Measurements from ENCODE around the gene LIN7A. TPM values are rescaled to one million over a fixed set of nuclear protein-coding genes. Genes with fewer than 3 reads are reported as not detected.

LIN7A gene
- total RNA-seq, 8 experiments from 2014 or later: 2.1 to 50.7 (median 33.0) TPM

DNA sequence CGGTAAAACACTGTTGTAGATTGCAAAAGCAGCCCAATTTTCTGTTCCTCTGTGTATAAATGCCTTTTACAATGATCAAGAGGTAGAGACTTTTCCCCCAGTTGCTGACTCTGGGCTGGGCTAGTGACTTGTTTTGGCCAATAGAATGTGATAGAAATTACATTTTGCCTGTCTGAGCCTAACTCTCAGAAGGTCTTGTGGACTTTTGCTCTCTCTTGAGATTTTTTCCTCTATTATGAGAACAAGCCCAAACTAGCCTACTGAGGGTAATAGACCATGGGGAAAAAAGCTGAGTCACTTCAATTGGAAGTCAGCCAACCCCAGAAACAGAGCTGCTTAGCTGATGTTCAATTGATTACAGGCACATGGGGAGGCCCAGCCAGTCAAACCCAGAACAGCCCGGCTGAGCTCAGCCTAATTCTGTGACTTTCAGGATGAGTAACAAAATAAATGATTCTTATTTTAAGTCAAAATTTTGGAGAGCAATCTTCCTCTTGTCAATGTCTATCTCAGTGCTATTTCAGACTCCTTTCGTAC lies 159.7 kb downstream of the LIN7A start:
- Histone ChIP-seq H3K4me3 (no peak overlapping the region), H3K4me1 (replicated peaks in 1 of 2) (peaks cover 3 to 11% of the 10 kb centered on the region in 2 donors), H3K27ac (peak overlapping the region in 1 of 2 donors; percentile 74)
- ATAC-seq (replicated peaks in 6 of 8): peak; percentile 62 to 98 (median 96)
- WGBS, 10 experiments: 17 to 100% (median 78%) methylated on average over 1 to 3 of the region's 3 CpGs
- in situ Hi-C loops (cut with MboI; ENCODE audit: low pct_unique_long_range_greater_than_20kb in 2 of 9, low sequenced_read_pairs in 9 of 9, unreplicated experiment in 9 of 9): no loop called here

DNA sequence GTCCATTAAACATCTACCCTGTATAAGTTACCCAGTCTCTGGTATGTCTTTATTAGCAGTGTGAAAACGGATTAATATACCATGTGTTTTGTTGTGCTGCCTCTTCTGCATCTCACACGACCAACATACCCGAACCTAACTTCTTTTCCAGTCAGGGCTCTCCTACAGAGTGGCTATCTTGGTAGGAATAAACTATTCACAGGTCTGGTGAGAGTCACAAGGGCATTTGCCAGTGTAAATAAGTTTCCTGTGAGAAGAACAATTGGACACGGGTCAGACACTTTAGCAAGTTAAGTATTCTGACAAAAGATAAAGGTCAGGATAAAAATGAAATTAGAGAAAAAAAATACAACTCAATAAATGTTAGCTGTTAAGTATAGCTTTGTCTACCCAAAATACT lies 160.1 kb downstream of the LIN7A start:
- 62 to 94% (median 85%) methylated on average over 2 to 4 of the region's 4 CpGs for WGBS, 10 experiments
- Histone ChIP-seq H3K27ac (peak overlapping the region in 1 of 2 donors; percentile 74), H3K4me3 (no peak overlapping the region), H3K4me1 (replicated peaks in 1 of 2) (peaks cover 3 to 11% of the 10 kb centered on the region in 2 donors)
- in situ Hi-C loops (cut with MboI; ENCODE audit: low pct_unique_long_range_greater_than_20kb in 2 of 9, low sequenced_read_pairs in 9 of 9, unreplicated experiment in 9 of 9): no loop called here
- peak in 1 of 8 experiments; percentile 40 for ATAC-seq (replicated peaks in 6 of 8)

DNA sequence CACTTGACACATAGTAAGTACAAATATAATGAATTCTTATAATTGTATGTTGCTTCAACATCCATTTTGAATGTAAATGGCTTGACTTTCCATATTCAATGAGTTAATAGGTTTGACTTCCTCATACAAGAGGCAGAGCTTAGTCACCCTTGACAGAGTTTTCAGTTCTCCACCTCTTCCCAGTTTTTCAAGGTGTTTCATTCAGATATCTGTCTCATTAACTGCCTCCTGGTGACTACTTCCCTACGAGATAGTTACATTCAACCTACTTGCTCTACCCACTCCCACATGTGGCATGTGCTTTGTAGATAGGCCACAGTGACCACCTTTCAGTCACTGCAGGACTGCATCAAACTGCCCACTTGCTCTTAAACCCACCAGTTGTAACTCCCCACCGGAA lies 161.0 kb downstream of the LIN7A start:
- in situ Hi-C loops (cut with MboI; ENCODE audit: low pct_unique_long_range_greater_than_20kb in 2 of 9, low sequenced_read_pairs in 9 of 9, unreplicated experiment in 9 of 9): no loop called here
- no peak overlapping the region for H3K4me3 ChIP-seq
- H3K4me1 ChIP-seq (replicated peaks in 1 of 2): peaks cover 3 to 11% of the 10 kb centered on the region in 2 donors
- ATAC-seq (replicated peaks in 6 of 8): peak in 1 of 8 experiments; percentile 10
- H3K27ac ChIP-seq: no peak overlapping the region
- WGBS, 10 experiments: 50 to 100% (median 97%) methylated on average over 1 to 2 of the region's 2 CpGs; no CpG with 5 or more reads in 2 of the 10 experiments

DNA sequence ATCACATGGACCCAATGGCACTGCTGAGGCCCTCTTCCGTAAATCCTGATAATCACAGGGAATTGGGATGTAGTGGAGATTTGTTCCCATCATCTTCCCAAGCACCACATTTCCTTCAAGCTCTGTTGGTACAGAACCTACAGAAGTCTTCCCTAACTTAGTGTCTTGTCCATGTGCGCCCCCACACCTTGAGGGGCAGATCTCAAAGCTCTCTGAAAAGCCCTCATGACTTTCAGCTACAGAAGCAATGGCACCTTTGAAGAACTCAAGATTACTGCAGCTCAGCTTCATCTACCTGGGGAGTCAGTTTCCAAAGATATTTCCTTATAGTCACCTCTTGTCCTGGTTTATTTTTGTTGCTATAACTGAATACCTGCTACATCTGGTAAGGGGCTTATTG lies 166.8 kb downstream of the LIN7A start:
- WGBS, 10 experiments: 67 to 100% (median 90%) methylated on average over 1 to 2 of the region's 2 CpGs; no CpG with 5 or more reads in 2 of the 10 experiments
- Histone ChIP-seq H3K4me3 (no peak overlapping the region), H3K27ac (no peak overlapping the region), H3K4me1 (replicated peaks in 1 of 2) (peaks cover 0 to 24% of the 10 kb centered on the region in 2 donors)
- in situ Hi-C loops (cut with MboI; ENCODE audit: low pct_unique_long_range_greater_than_20kb in 2 of 9, low sequenced_read_pairs in 9 of 9, unreplicated experiment in 9 of 9): loop anchor here in 2 of 9 experiments (25.0 kb wide), 1 partner anchor 359 kb away; no protein-coding TSS in a partner anchor
- ATAC-seq (replicated peaks in 6 of 8): no peak

DNA sequence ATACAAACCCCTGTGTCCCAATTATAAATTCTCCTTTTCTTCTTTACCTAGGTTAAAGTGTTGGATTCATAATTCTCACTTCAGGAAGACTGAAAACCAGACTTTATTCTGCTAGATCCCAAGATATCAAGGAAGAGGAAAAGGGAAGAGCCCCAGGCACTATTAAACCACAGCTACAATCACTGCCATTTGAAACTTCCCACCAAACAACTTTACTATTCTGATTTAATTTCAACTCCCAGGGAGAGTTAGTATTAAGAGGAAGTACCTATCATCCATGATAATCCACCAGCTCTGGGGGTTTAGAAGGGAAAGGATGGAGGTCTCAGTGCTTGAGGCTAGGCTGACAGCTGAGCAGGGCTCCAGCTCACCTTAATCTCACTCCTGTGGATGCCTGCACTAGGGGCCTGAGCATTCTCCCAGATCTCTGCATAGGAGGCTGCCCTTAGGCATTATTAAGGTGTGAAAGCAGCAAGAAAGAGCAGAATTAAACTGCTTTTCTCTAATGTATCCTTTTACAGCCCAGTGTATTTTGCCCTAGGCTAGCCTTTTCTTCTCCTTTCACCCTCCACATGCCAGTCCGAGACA lies 168.1 kb downstream of the LIN7A start:
- no peak for ATAC-seq (replicated peaks in 6 of 8)

DNA sequence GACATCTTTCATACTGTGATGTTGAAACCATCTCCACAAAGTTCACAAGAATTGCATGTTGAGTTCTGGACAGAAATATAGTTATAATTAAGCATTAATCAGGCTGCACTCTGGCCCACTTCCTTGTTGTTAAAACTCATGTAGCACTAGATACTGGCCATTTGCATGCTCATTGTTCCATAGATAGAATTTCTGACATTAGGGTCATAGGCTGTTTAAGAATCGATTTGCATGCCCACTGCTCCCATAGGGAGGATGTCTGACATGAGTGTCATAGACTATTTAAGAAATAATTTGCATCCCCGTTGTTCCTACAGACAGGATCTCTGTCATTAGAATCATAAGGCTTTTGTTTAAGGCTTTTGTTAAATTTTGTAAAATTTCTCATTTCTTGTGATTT lies 170.8 kb downstream of the LIN7A start:
- in situ Hi-C loops (cut with MboI; ENCODE audit: low pct_unique_long_range_greater_than_20kb in 2 of 9, low sequenced_read_pairs in 9 of 9, unreplicated experiment in 9 of 9): loop anchor here in 3 of 9 experiments (10.0 to 25.0 kb wide), 2 partner anchors 292 to 355 kb away; no protein-coding TSS in a partner anchor
- 23 to 73% (median 57%) methylated on average over 1 to 2 of the region's 2 CpGs; no CpG with 5 or more reads in 2 of the 10 experiments for WGBS, 10 experiments

More for the DNA sequence above, 168.1 kb downstream of the LIN7A start:
- Histone ChIP-seq H3K4me3 (no peak overlapping the region), H3K27ac (no peak overlapping the region), H3K4me1 (replicated peaks in 1 of 2) (peaks cover 0 to 25% of the 10 kb centered on the region in 2 donors)
- 67 to 100% (median 86%) methylated on average over 1 of the region's 1 CpG; no CpG with 5 or more reads in 5 of the 10 experiments for WGBS, 10 experiments
- in situ Hi-C loops (cut with MboI; ENCODE audit: low pct_unique_long_range_greater_than_20kb in 2 of 9, low sequenced_read_pairs in 9 of 9, unreplicated experiment in 9 of 9): loop anchor here in 3 of 9 experiments (10.0 to 25.0 kb wide), 2 partner anchors 295 to 357 kb away; no protein-coding TSS in a partner anchor

DNA sequence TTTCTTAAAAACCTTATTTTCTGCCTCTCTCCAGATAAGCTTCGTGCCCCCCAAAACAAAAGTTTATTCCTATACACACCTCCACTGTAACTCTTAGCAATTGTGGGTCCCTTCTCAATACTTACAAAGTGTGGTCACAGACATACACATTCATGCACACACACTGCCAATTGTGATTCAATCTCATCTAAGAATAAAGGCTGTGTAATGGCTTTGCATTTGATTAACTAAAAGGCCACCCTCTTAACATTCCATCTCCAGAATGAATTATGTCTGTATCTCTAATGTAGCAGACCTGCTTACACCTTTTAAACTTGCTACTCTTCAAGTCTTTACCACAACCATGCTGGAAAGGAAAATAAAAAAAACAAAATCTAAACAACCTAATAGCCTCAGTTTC lies 171.5 kb downstream of the LIN7A start:
- in situ Hi-C loops (cut with MboI; ENCODE audit: low pct_unique_long_range_greater_than_20kb in 2 of 9, low sequenced_read_pairs in 9 of 9, unreplicated experiment in 9 of 9): loop anchor here in 3 of 9 experiments (10.0 to 25.0 kb wide), 2 partner anchors 291 to 354 kb away; no protein-coding TSS in a partner anchor
- no peak overlapping the region for H3K4me3 ChIP-seq
- peaks cover 0 to 25% of the 10 kb centered on the region in 2 donors for H3K4me1 ChIP-seq (replicated peaks in 1 of 2)
- ATAC-seq (replicated peaks in 6 of 8): peak in 5 of 8 experiments; percentile 22 to 56 (median 46)
- H3K27ac ChIP-seq: no peak overlapping the region
- 64 to 100% (median 78%) methylated on average over 1 of the region's 1 CpG; no CpG with 5 or more reads in 1 of the 10 experiments for WGBS, 10 experiments

More for the DNA sequence above, 170.8 kb downstream of the LIN7A start:
- Histone ChIP-seq H3K27ac (no peak overlapping the region), H3K4me1 (replicated peaks in 1 of 2) (peaks cover 0 to 25% of the 10 kb centered on the region in 2 donors), H3K4me3 (no peak overlapping the region)
- peak in 3 of 8 experiments; percentile 47 to 59 (median 49) for ATAC-seq (replicated peaks in 6 of 8)

DNA sequence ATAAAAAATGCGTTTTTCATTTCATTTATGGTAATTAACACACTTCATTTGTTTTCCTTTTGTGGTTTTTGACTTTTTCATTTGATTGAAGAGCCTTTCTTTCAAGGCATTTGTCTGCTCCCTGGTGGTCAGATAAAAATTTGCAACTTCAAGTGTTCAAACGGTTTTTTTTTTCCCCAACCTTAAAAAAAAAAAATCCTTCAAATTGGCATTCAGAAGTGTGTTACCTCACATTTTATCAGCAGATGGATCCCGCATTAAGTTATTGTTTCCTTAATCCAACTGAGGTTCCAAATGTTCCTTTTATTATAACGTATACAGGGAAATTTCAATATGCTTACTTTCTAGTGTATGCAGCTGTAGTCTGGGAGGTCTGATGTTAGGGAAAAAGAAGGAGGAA lies 173.9 kb downstream of the LIN7A start:
- in situ Hi-C loops (cut with MboI; ENCODE audit: low pct_unique_long_range_greater_than_20kb in 2 of 9, low sequenced_read_pairs in 9 of 9, unreplicated experiment in 9 of 9): loop anchor here in 3 of 9 experiments (10.0 to 25.0 kb wide), 2 partner anchors 289 to 352 kb away; no protein-coding TSS in a partner anchor
- ATAC-seq (replicated peaks in 6 of 8): no peak
- Histone ChIP-seq H3K27ac (no peak overlapping the region), H3K4me1 (replicated peaks in 1 of 2) (peaks cover 0 to 22% of the 10 kb centered on the region in 2 donors), H3K4me3 (no peak overlapping the region)
- WGBS, 10 experiments: 0 to 31% (median 1%) methylated on average over 1 to 4 of the region's 4 CpGs

DNA sequence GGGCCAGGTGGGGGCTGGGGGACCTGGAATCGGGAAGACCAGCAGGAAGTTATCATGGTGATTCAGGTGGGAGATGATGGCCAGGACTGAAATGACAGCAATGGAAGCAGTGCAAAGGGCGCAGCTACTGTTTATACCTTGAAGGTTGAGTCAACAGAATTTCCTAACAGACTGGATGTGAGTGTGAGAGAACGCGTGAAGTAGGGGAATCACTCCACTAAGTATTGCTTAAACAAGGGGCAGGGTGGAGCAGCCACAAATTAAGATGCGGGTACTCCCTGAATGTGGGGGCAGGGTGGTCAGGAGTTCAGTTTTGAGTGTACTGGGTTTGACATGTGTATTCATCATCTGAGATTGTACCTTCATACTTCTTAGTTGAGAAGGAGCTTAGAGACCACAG lies 175.9 kb downstream of the LIN7A start:
- in situ Hi-C loops (cut with MboI; ENCODE audit: low pct_unique_long_range_greater_than_20kb in 2 of 9, low sequenced_read_pairs in 9 of 9, unreplicated experiment in 9 of 9): loop anchor here in 3 of 9 experiments (10.0 to 25.0 kb wide), 2 partner anchors 287 to 350 kb away; no protein-coding TSS in a partner anchor
- ATAC-seq (replicated peaks in 6 of 8): peak in 2 of 8 experiments; percentile 26 to 78
- 33 to 86% (median 75%) methylated on average over 1 to 2 of the region's 5 CpGs; no CpG with 5 or more reads in 6 of the 10 experiments for WGBS, 10 experiments

DNA sequence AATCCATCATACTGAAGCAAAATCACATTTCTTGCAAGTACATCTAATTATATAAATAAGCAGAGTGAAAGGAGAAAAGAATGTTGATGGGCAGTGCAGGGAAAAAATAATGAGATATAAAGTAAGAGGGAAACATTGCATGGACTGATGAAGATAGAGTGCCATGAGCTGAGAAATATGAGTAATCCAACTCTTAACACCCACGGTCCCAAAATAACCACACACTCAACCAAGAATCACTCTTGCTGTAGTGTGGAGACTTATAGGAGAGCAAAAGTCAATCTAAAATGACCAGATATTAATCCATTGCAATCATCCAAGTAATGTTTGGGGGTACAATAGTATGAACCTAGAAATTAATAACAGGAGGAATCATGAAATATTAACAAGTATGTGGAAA lies 180.9 kb downstream of the LIN7A start:
- Histone ChIP-seq H3K4me1 (replicated peaks in 1 of 2) (no peaks in the 10 kb centered on the region), H3K27ac (no peak overlapping the region), H3K4me3 (no peak overlapping the region)
- in situ Hi-C loops (cut with MboI; ENCODE audit: low pct_unique_long_range_greater_than_20kb in 2 of 9, low sequenced_read_pairs in 9 of 9, unreplicated experiment in 9 of 9): loop anchor here in 3 of 9 experiments (10.0 to 25.0 kb wide), 2 partner anchors 342 to 345 kb away; no protein-coding TSS in a partner anchor
- ATAC-seq (replicated peaks in 6 of 8): no peak
- 33 to 100% (median 77%) methylated on average over 1 of the region's 1 CpG; no CpG with 5 or more reads in 4 of the 10 experiments for WGBS, 10 experiments

More for the DNA sequence above, 175.9 kb downstream of the LIN7A start:
- Histone ChIP-seq H3K4me1 (replicated peaks in 1 of 2) (peaks cover 0 to 11% of the 10 kb centered on the region in 2 donors), H3K4me3 (no peak overlapping the region), H3K27ac (no peak overlapping the region)

DNA sequence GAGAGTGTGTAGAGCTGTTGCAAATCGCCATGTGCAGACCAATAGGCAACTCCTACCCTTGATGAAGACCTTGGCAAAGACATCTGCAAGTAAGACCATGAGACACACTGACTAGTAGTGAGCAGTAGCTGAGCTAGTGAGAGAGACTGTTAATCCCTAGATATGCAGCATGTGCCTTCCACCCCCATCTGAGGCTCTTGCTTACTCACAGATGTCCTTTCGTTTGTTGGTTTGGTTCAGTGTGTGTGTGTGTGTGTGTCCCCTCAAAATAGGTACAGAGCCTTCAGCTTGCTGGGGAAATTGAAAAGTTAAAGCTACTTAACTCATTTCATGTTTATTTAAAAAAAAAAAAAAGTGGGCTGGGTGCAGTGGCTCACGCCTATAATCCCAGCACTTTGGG lies 183.5 kb downstream of the LIN7A start:
- Histone ChIP-seq H3K4me3 (no peak overlapping the region), H3K27ac (no peak overlapping the region), H3K4me1 (replicated peaks in 1 of 2) (no peaks in the 10 kb centered on the region)
- ATAC-seq (replicated peaks in 6 of 8): no peak
- WGBS, 10 experiments: 67 to 100% (median 89%) methylated on average over 1 to 3 of the region's 3 CpGs; no CpG with 5 or more reads in 3 of the 10 experiments
- in situ Hi-C loops (cut with MboI; ENCODE audit: low pct_unique_long_range_greater_than_20kb in 2 of 9, low sequenced_read_pairs in 9 of 9, unreplicated experiment in 9 of 9): loop anchor here in 3 of 9 experiments (10.0 to 25.0 kb wide), 2 partner anchors 339 to 342 kb away; no protein-coding TSS in a partner anchor

DNA sequence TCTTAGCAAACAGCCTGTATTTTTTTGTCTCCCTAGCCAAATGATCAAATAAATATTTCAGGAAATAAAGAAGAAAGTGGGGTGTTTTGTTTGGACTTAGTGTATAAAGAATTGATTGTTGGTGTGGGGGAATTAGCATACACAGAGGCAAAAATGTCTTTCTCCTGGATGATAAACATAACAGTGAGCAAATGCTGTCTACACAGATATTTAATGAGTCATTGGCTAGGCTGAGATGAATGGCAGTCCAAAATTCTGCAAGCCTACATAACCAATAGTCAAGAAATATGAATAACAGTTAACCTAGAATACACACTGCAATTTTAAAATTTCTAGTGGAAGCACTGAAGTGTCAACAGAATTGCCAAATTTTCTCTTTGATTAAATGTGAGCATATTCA lies 185.3 kb downstream of the LIN7A start:
- H3K27ac ChIP-seq: no peak overlapping the region
- no peaks in the 10 kb centered on the region for H3K4me1 ChIP-seq (replicated peaks in 1 of 2)
- in situ Hi-C loops (cut with MboI; ENCODE audit: low pct_unique_long_range_greater_than_20kb in 2 of 9, low sequenced_read_pairs in 9 of 9, unreplicated experiment in 9 of 9): loop anchor here in 3 of 9 experiments (10.0 to 25.0 kb wide), 2 partner anchors 338 to 340 kb away; no protein-coding TSS in a partner anchor
- peak in 2 of 8 experiments; percentile 25 to 67 for ATAC-seq (replicated peaks in 6 of 8)
- no peak overlapping the region for H3K4me3 ChIP-seq

DNA sequence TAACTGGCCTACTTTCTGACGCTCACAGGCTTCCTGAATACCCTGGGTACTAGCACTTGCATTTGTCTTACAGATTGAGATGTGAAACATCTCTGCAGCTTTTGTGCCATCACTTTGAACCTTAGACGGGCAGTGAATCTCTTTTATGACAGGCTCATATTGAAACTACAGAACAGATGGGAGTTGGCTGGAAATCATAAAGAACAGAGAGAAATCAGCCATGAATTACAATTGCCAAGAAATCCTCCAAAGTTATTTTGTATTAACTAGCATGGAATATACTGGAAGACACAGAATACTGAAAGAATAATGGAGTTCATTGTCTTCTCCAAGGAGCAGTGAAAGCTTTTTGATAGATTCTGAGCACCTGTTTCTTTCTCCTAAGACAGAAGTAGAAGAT lies 188.3 kb downstream of the LIN7A start:
- in situ Hi-C loops (cut with MboI; ENCODE audit: low pct_unique_long_range_greater_than_20kb in 2 of 9, low sequenced_read_pairs in 9 of 9, unreplicated experiment in 9 of 9): no loop called here
- peaks cover 0 to 3% of the 10 kb centered on the region in 2 donors for H3K4me1 ChIP-seq (replicated peaks in 1 of 2)
- H3K27ac ChIP-seq: no peak overlapping the region
- ATAC-seq (replicated peaks in 6 of 8): no peak
- 22 to 100% (median 86%) methylated on average over 1 to 2 of the region's 2 CpGs; no CpG with 5 or more reads in 6 of the 10 experiments for WGBS, 10 experiments
- no peak overlapping the region for H3K4me3 ChIP-seq
